Measurements from ENCODE around the gene CAPN1.

CAPN1 gene

DNA sequence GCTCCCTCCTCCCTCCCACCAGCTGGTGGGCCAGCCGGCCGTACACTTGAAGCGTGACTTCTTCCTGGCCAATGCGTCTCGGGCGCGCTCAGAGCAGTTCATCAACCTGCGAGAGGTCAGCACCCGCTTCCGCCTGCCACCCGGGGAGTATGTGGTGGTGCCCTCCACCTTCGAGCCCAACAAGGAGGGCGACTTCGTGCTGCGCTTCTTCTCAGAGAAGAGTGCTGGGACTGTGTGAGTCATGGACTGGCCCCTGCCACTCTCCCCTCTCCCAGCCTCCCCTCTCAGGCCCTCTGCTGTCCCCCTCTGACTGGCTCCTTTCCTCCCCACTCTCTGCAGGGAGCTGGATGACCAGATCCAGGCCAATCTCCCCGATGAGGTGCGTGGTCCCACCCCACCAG, 24.7 kb downstream of the CAPN1 start:
- H3K79me2 ChIP-seq (ENCODE audit: insufficient read depth, low read length), result no peaks in the 10 kb centered on the region
- no peak overlapping the region for H3K4me2 ChIP-seq (ENCODE audit: low read length)
- TF ChIP-seq, protein P1, sequence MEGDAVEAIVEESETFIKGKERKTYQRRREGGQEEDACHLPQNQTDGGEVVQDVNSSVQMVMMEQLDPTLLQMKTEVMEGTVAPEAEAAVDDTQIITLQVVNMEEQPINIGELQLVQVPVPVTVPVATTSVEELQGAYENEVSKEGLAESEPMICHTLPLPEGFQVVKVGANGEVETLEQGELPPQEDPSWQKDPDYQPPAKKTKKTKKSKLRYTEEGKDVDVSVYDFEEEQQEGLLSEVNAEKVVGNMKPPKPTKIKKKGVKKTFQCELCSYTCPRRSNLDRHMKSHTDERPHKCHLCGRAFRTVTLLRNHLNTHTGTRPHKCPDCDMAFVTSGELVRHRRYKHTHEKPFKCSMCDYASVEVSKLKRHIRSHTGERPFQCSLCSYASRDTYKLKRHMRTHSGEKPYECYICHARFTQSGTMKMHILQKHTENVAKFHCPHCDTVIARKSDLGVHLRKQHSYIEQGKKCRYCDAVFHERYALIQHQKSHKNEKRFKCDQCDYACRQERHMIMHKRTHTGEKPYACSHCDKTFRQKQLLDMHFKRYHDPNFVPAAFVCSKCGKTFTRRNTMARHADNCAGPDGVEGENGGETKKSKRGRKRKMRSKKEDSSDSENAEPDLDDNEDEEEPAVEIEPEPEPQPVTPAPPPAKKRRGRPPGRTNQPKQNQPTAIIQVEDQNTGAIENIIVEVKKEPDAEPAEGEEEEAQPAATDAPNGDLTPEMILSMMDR (IDR thresholded peaks at IDR 0.05; ENCODE audit: low read length), result no peak
- no peak for TF ChIP-seq EZH2 (IDR thresholded peaks at IDR 0.05; ENCODE audit: borderline replicate concordance, low read length)
- no peak overlapping the region for H3K4me3 ChIP-seq (ENCODE audit: low read depth, low read length, poor library complexity, severe bottlenecking)
- H3K9me3 ChIP-seq (ENCODE audit: low read length), result no peaks in the 10 kb centered on the region
- peaks cover 45% of the 10 kb centered on the region for H3K36me3 ChIP-seq (ENCODE audit: insufficient read depth, low read length)
- H3F3A ChIP-seq (ENCODE audit: insufficient read depth, low read length), result no peaks in the 10 kb centered on the region
- no peaks in the 10 kb centered on the region for H3K4me1 ChIP-seq (ENCODE audit: insufficient read depth, low read length, severe bottlenecking)
- no peaks in the 10 kb centered on the region for H3K27me3 ChIP-seq (ENCODE audit: insufficient read depth, low read length)
- no peak overlapping the region for H2AFZ ChIP-seq (ENCODE audit: low read length)
- H4K20me1 ChIP-seq (ENCODE audit: insufficient read depth, low read length), result no peaks in the 10 kb centered on the region
- H3K9ac ChIP-seq (ENCODE audit: low read length), result no peak overlapping the region
- H3K9me2 ChIP-seq (ENCODE audit: low read depth, low read length), result no peaks in the 10 kb centered on the region
- H3K27ac ChIP-seq (ENCODE audit: low read depth, low read length, poor library complexity, severe bottlenecking), result no peak overlapping the region

DNA sequence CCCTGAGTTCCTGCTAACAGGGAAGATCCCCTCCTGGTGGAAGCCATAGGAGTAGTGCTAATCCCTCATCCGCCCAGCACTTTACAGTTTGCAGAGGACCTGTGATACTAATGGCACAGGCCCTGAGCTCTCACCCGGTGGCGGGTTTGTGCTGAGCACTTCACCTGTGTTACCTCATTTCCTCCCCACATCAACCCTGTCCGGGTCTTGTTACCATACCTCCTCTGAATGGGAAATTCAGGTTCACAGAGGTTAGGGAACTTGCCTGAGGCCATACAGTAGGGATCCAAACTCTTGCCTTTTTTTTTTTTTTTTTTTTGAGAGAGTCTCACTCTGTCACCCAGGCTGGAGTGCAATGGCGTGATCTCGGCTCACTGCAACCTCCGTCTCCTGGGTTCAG, 25.2 kb downstream of the CAPN1 start:
- Histone ChIP-seq H3K4me3 (ENCODE audit: low read depth, low read length, poor library complexity, severe bottlenecking) (no peak overlapping the region), H3K27me3 (ENCODE audit: insufficient read depth, low read length) (no peaks in the 10 kb centered on the region), H3F3A (ENCODE audit: insufficient read depth, low read length) (no peaks in the 10 kb centered on the region), H4K20me1 (ENCODE audit: insufficient read depth, low read length) (no peaks in the 10 kb centered on the region), H3K4me2 (ENCODE audit: low read length) (no peak overlapping the region), H3K36me3 (ENCODE audit: insufficient read depth, low read length) (peaks cover 45% of the 10 kb centered on the region), H3K9ac (ENCODE audit: low read length) (no peak overlapping the region), H3K9me3 (ENCODE audit: low read length) (no peaks in the 10 kb centered on the region), H3K4me1 (ENCODE audit: insufficient read depth, low read length, severe bottlenecking) (no peaks in the 10 kb centered on the region), H3K9me2 (ENCODE audit: low read depth, low read length) (no peaks in the 10 kb centered on the region), H3K79me2 (ENCODE audit: insufficient read depth, low read length) (no peaks in the 10 kb centered on the region), H3K27ac (ENCODE audit: low read depth, low read length, poor library complexity, severe bottlenecking) (no peak overlapping the region), H2AFZ (ENCODE audit: low read length) (no peak overlapping the region)
- TF ChIP-seq EZH2 (IDR thresholded peaks at IDR 0.05; ENCODE audit: borderline replicate concordance, low read length), result no peak
- TF ChIP-seq, protein P1 (IDR thresholded peaks at IDR 0.05; ENCODE audit: low read length), result no peak

DNA sequence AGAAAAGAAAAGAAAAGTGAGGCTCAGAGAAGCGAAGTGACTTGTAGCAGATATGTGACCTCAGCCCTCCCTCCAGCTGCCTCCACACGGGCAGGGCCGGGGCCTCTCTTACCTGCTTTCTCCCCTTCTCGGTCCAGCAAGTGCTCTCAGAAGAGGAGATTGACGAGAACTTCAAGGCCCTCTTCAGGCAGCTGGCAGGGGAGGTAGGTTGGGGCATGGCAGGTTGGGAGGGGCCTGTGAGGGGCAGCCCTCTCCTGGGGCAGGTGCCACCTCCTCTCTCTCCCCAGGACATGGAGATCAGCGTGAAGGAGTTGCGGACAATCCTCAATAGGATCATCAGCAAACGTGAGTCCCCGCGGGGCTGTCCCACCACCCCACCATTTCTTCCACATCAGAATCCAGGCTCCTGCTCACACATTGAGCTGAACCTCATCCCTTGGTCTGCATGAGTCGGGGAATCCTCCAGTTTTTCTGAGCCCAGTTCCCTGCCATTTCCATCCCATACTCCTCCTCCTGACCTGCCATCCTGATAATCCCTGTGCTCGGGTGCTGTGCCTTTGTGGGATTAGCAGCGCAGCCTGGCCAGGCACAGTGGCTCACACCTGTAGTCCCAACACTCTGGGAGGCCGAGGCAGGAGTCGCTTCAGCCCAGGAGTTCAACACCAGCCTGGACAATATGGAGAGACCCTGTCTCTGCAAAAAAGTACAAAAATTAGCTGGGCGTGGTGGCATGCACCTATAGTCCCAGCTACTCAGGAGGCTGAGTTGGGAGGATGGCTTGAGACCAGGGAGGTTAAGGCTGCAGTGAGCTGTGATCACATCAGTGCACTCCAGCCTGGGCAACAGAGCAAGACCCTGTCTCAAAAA, 26.4 kb downstream of the CAPN1 start:
- H3K4me1 ChIP-seq (ENCODE audit: insufficient read depth, low read length, severe bottlenecking), result no peaks in the 10 kb centered on the region
- no peaks in the 10 kb centered on the region for H4K20me1 ChIP-seq (ENCODE audit: insufficient read depth, low read length)
- TF ChIP-seq, protein P1 (IDR thresholded peaks at IDR 0.05; ENCODE audit: low read length), result no peak
- no peak for TF ChIP-seq EZH2 (IDR thresholded peaks at IDR 0.05; ENCODE audit: borderline replicate concordance, low read length)
- no peak overlapping the region for H3K9ac ChIP-seq (ENCODE audit: low read length)
- H3K9me2 ChIP-seq (ENCODE audit: low read depth, low read length), result no peaks in the 10 kb centered on the region
- H3K4me3 ChIP-seq (ENCODE audit: low read depth, low read length, poor library complexity, severe bottlenecking), result no peak overlapping the region
- H3K9me3 ChIP-seq (ENCODE audit: low read length), result no peaks in the 10 kb centered on the region
- no peaks in the 10 kb centered on the region for H3K79me2 ChIP-seq (ENCODE audit: insufficient read depth, low read length)
- peaks cover 45% of the 10 kb centered on the region for H3K36me3 ChIP-seq (ENCODE audit: insufficient read depth, low read length)
- no peaks in the 10 kb centered on the region for H3K27me3 ChIP-seq (ENCODE audit: insufficient read depth, low read length)
- H3K27ac ChIP-seq (ENCODE audit: low read depth, low read length, poor library complexity, severe bottlenecking), result no peak overlapping the region
- no peak overlapping the region for H2AFZ ChIP-seq (ENCODE audit: low read length)
- H3F3A ChIP-seq (ENCODE audit: insufficient read depth, low read length), result no peaks in the 10 kb centered on the region
- H3K4me2 ChIP-seq (ENCODE audit: low read length), result no peak overlapping the region
